GM19035 (cell line): ENCODE results near the gene HECW1.

Experiments
- ATAC-seq: cut with Tn5 transposase; IDR thresholded peaks from one replicate; pipeline ENCODE4 v1.9.1; 2021; ENCODE audit not compliant: unreplicated experiment

The HECW1 gene

GRCh38 chr7:43528576-43529354 is 416.3 kb downstream of the HECW1 start:
- no peak for ATAC-seq

GRCh38 chr7:43530553-43531410 is 418.3 kb downstream of the HECW1 start:
- ATAC-seq, result no peak

- no peak for ATAC-seq
Observed at GRCh38 chr7:43531700-43532099, 419.3 kb downstream of the HECW1 start.

- no peak for ATAC-seq
Observed at GRCh38 chr7:43533801-43534479, 421.5 kb downstream of the HECW1 start.

GRCh38 chr7:43535031-43535451 is 422.6 kb downstream of the HECW1 start:
- ATAC-seq, result no peak

- no peak for ATAC-seq
Observed at GRCh38 chr7:43535810-43536585, 423.6 kb downstream of the HECW1 start.

GRCh38 chr7:43536773-43537172 is 424.3 kb downstream of the HECW1 start:
- ATAC-seq, result no peak

GRCh38 chr7:43537765-43538403 is 425.4 kb downstream of the HECW1 start:
- no peak for ATAC-seq

GRCh38 chr7:43538404-43538771 is 425.9 kb downstream of the HECW1 start:
- ATAC-seq, result no peak

GRCh38 chr7:43540471-43540870 is 428.0 kb downstream of the HECW1 start:
- ATAC-seq, result no peak

- no peak for ATAC-seq
Observed at GRCh38 chr7:43542716-43543115, 430.3 kb downstream of the HECW1 start.

GRCh38 chr7:43546231-43546630 is 433.8 kb downstream of the HECW1 start:
- no peak for ATAC-seq

GRCh38 chr7:43550427-43550826 is 438.0 kb downstream of the HECW1 start:
- no peak for ATAC-seq

- ATAC-seq, result no peak
Observed at GRCh38 chr7:43552122-43552521, 439.7 kb downstream of the HECW1 start.

- ATAC-seq, result no peak
Observed at GRCh38 chr7:43553999-43554398, 441.6 kb downstream of the HECW1 start.

GRCh38 chr7:43554423-43554822 is 442.0 kb downstream of the HECW1 start:
- ATAC-seq, result no peak

- ATAC-seq, result no peak
Observed at GRCh38 chr7:43557831-43558495, 445.5 kb downstream of the HECW1 start.

GRCh38 chr7:43559171-43559945 is 446.9 kb downstream of the HECW1 start:
- no peak for ATAC-seq

GRCh38 chr7:43559946-43560335 is 447.5 kb downstream of the HECW1 start:
- no peak for ATAC-seq
